H1 (cell line): ENCODE results near the gene IGLL1. TPM values are rescaled to one million over a fixed set of nuclear protein-coding genes. Genes with fewer than 3 reads are reported as not detected.

ENCODE experiments used
- CTCF ChIA-PET: fragments of 300-600 bp; sonication (Branson Sonifier 250); formaldehyde crosslinking; loops from one replicate; lab custom pipeline; 2021; ENCODE audit not compliant: partially characterized antibody; lab: Charles Lee
- POLR2A ChIA-PET: fragments of 300-600 bp; sonication (Branson Sonifier 250); formaldehyde crosslinking; loops from one replicate; lab custom pipeline; 2021; ENCODE audit warnings: inconsistent platforms; ENCODE audit not compliant: partially characterized antibody; lab: Charles Lee
- DNase-seq, 2 experiments: peaks; one replicate each; pipeline versions ENCODE4 v3.0.0 to v3.0.0-alpha.2; 2010 to 2022; ENCODE audit warnings: low spot score in 2 of 2, low read depth in 1 of 2, mixed read lengths in 1 of 2
- FAIRE-seq: peaks from 2 replicates; lab custom pipeline; 2011; peaks lifted over from hg19 to GRCh38; lab: Jason Lieb, UNC
- H2AFZ ChIP-seq: 2 replicates; pipeline ENCODE4 v1.8.1; 2012; ENCODE audit warnings: low read length, inconsistent platforms
- H2AK5ac ChIP-seq: 2 replicates; pipeline ENCODE4 v1.6.1; 2013; ENCODE audit warnings: low read depth, low read length
- H2BK120ac ChIP-seq: replicated peaks from 2 replicates; pipeline ENCODE3; 2013; ENCODE audit warnings: low read depth, low read length, inconsistent platforms
- H2BK12ac ChIP-seq: 2 replicates; pipeline ENCODE4 v1.6.1; 2013; ENCODE audit warnings: low read depth, low read length
- H2BK15ac ChIP-seq: 2 replicates; pipeline ENCODE4 v1.6.1; 2013; ENCODE audit warnings: low read length
- H2BK20ac ChIP-seq: 2 replicates; pipeline ENCODE4 v1.6.1; 2013; ENCODE audit warnings: low read length
- H2BK5ac ChIP-seq: 2 replicates; pipeline ENCODE4 v1.6.1; 2013; ENCODE audit warnings: low read depth, low read length
- H3K14ac ChIP-seq: 2 replicates; pipeline ENCODE4 v1.6.1; 2013; ENCODE audit warnings: inconsistent platforms; ENCODE audit not compliant: insufficient read length
- H3K18ac ChIP-seq: 2 replicates; pipeline ENCODE4 v1.6.1; 2013; ENCODE audit warnings: low read length; ENCODE audit errors: extremely low read depth
- H3K23ac ChIP-seq: 2 replicates; pipeline ENCODE4 v1.6.1; 2013; ENCODE audit warnings: inconsistent platforms; ENCODE audit not compliant: insufficient read length
- H3K23me2 ChIP-seq: 2 replicates; pipeline ENCODE4 v1.6.1; 2013; ENCODE audit warnings: low read depth, low read length
- H3K27ac ChIP-seq: 2 replicates; pipeline ENCODE4 v1.6.1; 2011; ENCODE audit warnings: low read depth, low read length, inconsistent platforms
- H3K27me3 ChIP-seq, 4 experiments: replicated peaks in 1 of 4; 1 replicate in 1 of 4; 2 replicates in 3 of 4; pipeline versions ENCODE4 v1.6.1 to v1.8.1; 2011 to 2013; ENCODE audit warnings: low read length in 3 of 4, mild to moderate bottlenecking in 3 of 4, inconsistent platforms in 2 of 4, mixed read lengths in 2 of 4, moderate library complexity in 1 of 4; ENCODE audit not compliant: control insufficient read depth in 3 of 4, insufficient read depth in 3 of 4; ENCODE audit errors: extremely low read depth in 1 of 4
- H3K36me3 ChIP-seq, 4 experiments: 2 replicates each; pipeline versions ENCODE4 v1.6.1 to v1.8.1; 2011 to 2013; ENCODE audit warnings: mild to moderate bottlenecking in 4 of 4, low read length in 3 of 4, moderate library complexity in 2 of 4, control low read depth in 1 of 4, inconsistent platforms in 1 of 4; ENCODE audit not compliant: insufficient read depth in 4 of 4, control insufficient read depth in 2 of 4
- H3K4ac ChIP-seq: replicated peaks from 2 replicates; pipeline ENCODE3; 2013; ENCODE audit warnings: low read length, low read depth, mixed read lengths, inconsistent platforms; ENCODE audit not compliant: insufficient read length
- H3K4me1 ChIP-seq, 4 experiments: replicated peaks in 1 of 4; 1 replicate in 1 of 4; 2 replicates in 3 of 4; pipeline versions ENCODE4 v1.6.1 to v1.8.1; 2011 to 2013; ENCODE audit warnings: low read length in 3 of 4, inconsistent platforms in 2 of 4, mixed read lengths in 1 of 4; ENCODE audit not compliant: insufficient read depth in 4 of 4, control insufficient read depth in 3 of 4
- H3K4me2 ChIP-seq, 2 experiments: 2 replicates each; pipeline versions ENCODE4 v1.6.1 to v1.8.1; 2011 to 2013; ENCODE audit warnings: low read depth in 2 of 2, low read length in 2 of 2, control low read depth in 1 of 2, inconsistent platforms in 1 of 2, mild to moderate bottlenecking in 1 of 2; ENCODE audit not compliant: insufficient read depth in 1 of 2
- H3K4me3 ChIP-seq, 4 experiments: fragments of 200-600, 300-600 bp in 1 of 4; sonication (generic), shearing (Covaris generic), sonication (Bioruptor Twin) in 1 of 4; 2 replicates each; pipeline versions ENCODE4 v1.5.1 to v1.8.1; 2011 to 2016; ENCODE audit warnings: low read length in 4 of 4, low read depth in 3 of 4, control low read depth in 2 of 4, inconsistent platforms in 2 of 4, mild to moderate bottlenecking in 2 of 4, mixed read lengths in 1 of 4, moderate library complexity in 1 of 4; ENCODE audit not compliant: insufficient read depth in 2 of 4; ENCODE audit errors: extremely low read depth in 1 of 4
- H3K56ac ChIP-seq: replicated peaks from 2 replicates; pipeline ENCODE3; 2013; ENCODE audit warnings: low read depth, mild to moderate bottlenecking, mixed read lengths, low read length, inconsistent platforms; ENCODE audit not compliant: insufficient read length
- H3K79me1 ChIP-seq: 2 replicates; pipeline ENCODE4 v1.6.1; 2013; ENCODE audit warnings: low read depth, low read length, control low read depth
- H3K79me2 ChIP-seq, 2 experiments: 2 replicates each; pipeline versions ENCODE4 v1.6.1 to v1.8.1; 2012 to 2013; ENCODE audit warnings: low read length in 2 of 2, mild to moderate bottlenecking in 2 of 2, inconsistent platforms in 1 of 2; ENCODE audit not compliant: insufficient read depth in 2 of 2, control insufficient read depth in 1 of 2
- H3K9ac ChIP-seq, 4 experiments: replicated peaks in 1 of 4; 1 replicate in 1 of 4; 2 replicates in 3 of 4; pipeline versions ENCODE4 v1.6.1 to v1.8.1; 2011 to 2013; ENCODE audit warnings: low read depth in 3 of 4, low read length in 3 of 4, control low read depth in 2 of 4, mild to moderate bottlenecking in 2 of 4, moderate library complexity in 2 of 4, inconsistent platforms in 1 of 4; ENCODE audit errors: extremely low read depth in 1 of 4
- H3K9me3 ChIP-seq, 2 experiments: 2 replicates each; pipeline versions ENCODE4 v1.6.1 to v1.8.1; 2012 to 2013; ENCODE audit warnings: mild to moderate bottlenecking in 2 of 2, moderate library complexity in 2 of 2, control low read depth in 1 of 2, inconsistent platforms in 1 of 2, low read depth in 1 of 2, low read length in 1 of 2, mixed read lengths in 1 of 2; ENCODE audit not compliant: insufficient read depth in 2 of 2
- H4K20me1 ChIP-seq, 2 experiments: replicated peaks in 1 of 2; 2 replicates each; pipeline versions ENCODE3 to v1.8.1; 2011 to 2013; ENCODE audit warnings: inconsistent platforms in 2 of 2, low read length in 2 of 2, mild to moderate bottlenecking in 1 of 2; ENCODE audit not compliant: insufficient read depth in 2 of 2, control insufficient read depth in 1 of 2
- H4K5ac ChIP-seq: 2 replicates; pipeline ENCODE4 v1.6.1; 2013; ENCODE audit warnings: low read length, low read depth, mixed read lengths, inconsistent platforms; ENCODE audit not compliant: insufficient read length
- H4K8ac ChIP-seq: 2 replicates; pipeline ENCODE4 v1.8.0; 2013; ENCODE audit warnings: mild to moderate bottlenecking, moderate library complexity, low read length, inconsistent platforms; ENCODE audit not compliant: insufficient read depth; ENCODE audit errors: extremely low read depth
- H4K91ac ChIP-seq: replicated peaks from 2 replicates; pipeline ENCODE3; 2013; ENCODE audit warnings: low read length, mixed read lengths, inconsistent platforms; ENCODE audit not compliant: insufficient read length
- TEAD4 ChIP-seq: IDR thresholded peaks from 2 replicates; pipeline ENCODE4 v1.6.1; 2012; ENCODE audit warnings: low read depth, low read length, inconsistent platforms, mixed read lengths
- WGBS, 2 experiments: shearing (Covaris generic) in 1 of 2; methylation state at CpG; one replicate each; pipeline versions ENCODE4 v1.1.6 to v1.1.7; 2013 to 2015; ENCODE audit warnings: low lambda C conversion rate in 2 of 2, mixed read lengths in 2 of 2, inconsistent platforms in 1 of 2, low coverage in 1 of 2, missing lambda C conversion rate in 1 of 2; ENCODE audit not compliant: insufficient replicate concordance in 2 of 2, insufficient coverage in 1 of 2, insufficient read length in 1 of 2; ENCODE audit errors: extremely low coverage in 1 of 2, missing lambda C conversion rate in 1 of 2; 5-methylcytosine and 5-hydroxymethylcytosine counted together
- polyA plus RNA-seq, 7 experiments: library from polyadenylated mRNA; depleted of rRNA in 3 of 7; stranded (reverse) in 5 of 7; unstranded in 2 of 7; fragments of >200 nt in 5 of 7; fragments of 200-250 nt in 2 of 7; gene quantifications; 1 replicate in 5 of 7; 2 replicates in 1 of 7; 4 replicates in 1 of 7; pipeline versions ENCODE4 v1.2.1 to v1.2.3, GENCODE V29; 2011 to 2013; ENCODE audit warnings: missing spikeins in 2 of 7, mixed read lengths in 2 of 7
- total RNA-seq: library from RNA; stranded (reverse); fragmentation: NEBNext Ultra II Directional; extraction: Animal tissue kit (Norgen Biotek cat#: 25700); gene quantifications from 2 replicates; pipeline ENCODE4 v1.2.1, GENCODE V29; 2021

IGLL1 gene
- total and polyA plus RNA-seq, 2 of the 8 experiments (the other 6 are each of a cell fraction or from before 2014, with no cell fraction given): not detected

DNA sequence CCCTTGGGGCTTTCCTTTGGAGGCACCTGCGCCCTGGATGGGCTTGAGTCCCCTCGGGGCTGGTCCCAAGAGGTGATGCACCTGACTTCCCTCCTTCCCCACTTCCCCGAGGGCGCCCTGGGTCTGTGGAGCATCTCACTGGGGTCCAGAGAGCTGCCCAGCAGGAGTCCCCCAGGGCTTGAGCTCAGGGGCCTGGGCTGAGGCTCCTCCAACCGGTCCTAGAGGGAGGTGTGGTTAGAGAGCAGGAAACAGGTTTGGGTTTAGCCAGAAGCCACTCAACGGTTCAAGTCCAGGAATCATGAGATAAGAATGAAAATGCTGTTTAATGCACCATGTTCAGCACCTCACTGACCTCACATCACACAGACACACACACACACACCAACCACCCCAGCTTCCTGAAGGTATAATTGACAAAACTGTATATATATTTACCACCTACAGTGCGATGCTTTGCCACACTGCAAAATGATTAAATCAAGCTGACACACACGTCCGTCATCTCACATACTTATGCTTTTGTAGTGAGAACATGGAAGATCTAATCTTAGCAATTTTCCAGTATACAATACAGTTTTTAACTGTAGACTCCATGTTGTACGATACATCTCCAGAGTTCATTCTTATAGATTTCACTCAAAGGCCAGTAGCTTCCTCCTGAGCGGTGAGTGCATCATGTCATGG lies 628 bp upstream of the IGLL1 start:
- ChIA-PET CTCF (interaction anchor here (0.6 to 3.2 kb wide), 6 partner anchors 10 to 1331 kb away, joined by 3 to 19 read pairs (median 3); no protein-coding TSS in a partner anchor), POLR2A (no interaction called here)
- Histone ChIP-seq H3K56ac (no peak overlapping the region), H3K4me3 (no peak overlapping the region), H3K36me3 (no peaks in the 10 kb centered on the region), H2BK15ac (no peak overlapping the region), H3K27me3 (no peaks in the 10 kb centered on the region), H2AFZ (no peak overlapping the region), H2BK20ac (no peak overlapping the region), H3K18ac (no peak overlapping the region), H3K4me1 (no peaks in the 10 kb centered on the region; a peak in 1 of 7 replicates), H4K91ac (no peak overlapping the region), H3K79me2 (no peaks in the 10 kb centered on the region), H4K20me1 (no peaks in the 10 kb centered on the region), H4K8ac (no peak overlapping the region), H3K23ac (no peak overlapping the region), H3K23me2 (no peaks in the 10 kb centered on the region; the same call in 1 of the 2 replicates), H3K9ac (no peak overlapping the region), H2AK5ac (no peak overlapping the region), H3K4ac (no peak overlapping the region), H2BK5ac (no peak overlapping the region), H2BK120ac (no peak overlapping the region), H3K9me3 (no peaks in the 10 kb centered on the region), H3K79me1 (no peaks in the 10 kb centered on the region), H3K14ac (no peak overlapping the region), H3K4me2 (no peak overlapping the region), H4K5ac (no peak overlapping the region), H3K27ac (no peak overlapping the region), H2BK12ac (no peak overlapping the region)
- FAIRE-seq (no peak), DNase-seq (no peak)
- TF ChIP-seq TEAD4: no peak
- 84% methylated on average over 11 of the region's 11 CpGs; no CpG with 5 or more reads in 1 of the 2 experiments for WGBS, 2 experiments
